Brain pericyte (primary cell): ENCODE results near the gene DMAP1.

Experiments
- DNase-seq: peaks from one replicate; pipeline ENCODE4 v3.0.0-alpha.2; 2012; ENCODE audit warnings: low read depth, low spot score

The DMAP1 gene

DNA sequence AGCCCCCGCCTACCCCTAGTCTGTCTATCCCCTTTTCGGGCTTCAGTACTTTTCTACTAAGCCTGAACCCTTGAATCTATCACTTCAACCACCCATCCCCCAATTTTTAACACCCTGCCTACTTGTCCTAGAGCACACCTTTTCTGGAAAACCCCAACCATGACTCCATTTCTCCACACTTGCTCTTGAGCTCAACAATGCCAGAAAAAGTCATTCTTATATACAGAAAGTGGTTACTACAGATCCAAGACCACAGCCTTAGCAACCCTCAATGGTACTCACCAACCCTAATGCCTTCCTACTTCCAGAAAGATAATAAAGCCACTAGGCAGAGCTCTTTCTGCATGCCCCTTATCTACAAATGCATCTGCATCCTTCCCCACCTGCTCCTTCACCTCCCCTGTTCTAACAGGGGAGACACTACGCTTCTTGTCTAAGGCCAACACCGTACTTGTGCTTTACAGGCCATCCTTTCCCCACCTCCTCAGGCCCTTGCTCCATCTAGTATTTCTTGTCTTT is 41.2 kb downstream of the DMAP1 start:
- no peak for DNase-seq

DNA sequence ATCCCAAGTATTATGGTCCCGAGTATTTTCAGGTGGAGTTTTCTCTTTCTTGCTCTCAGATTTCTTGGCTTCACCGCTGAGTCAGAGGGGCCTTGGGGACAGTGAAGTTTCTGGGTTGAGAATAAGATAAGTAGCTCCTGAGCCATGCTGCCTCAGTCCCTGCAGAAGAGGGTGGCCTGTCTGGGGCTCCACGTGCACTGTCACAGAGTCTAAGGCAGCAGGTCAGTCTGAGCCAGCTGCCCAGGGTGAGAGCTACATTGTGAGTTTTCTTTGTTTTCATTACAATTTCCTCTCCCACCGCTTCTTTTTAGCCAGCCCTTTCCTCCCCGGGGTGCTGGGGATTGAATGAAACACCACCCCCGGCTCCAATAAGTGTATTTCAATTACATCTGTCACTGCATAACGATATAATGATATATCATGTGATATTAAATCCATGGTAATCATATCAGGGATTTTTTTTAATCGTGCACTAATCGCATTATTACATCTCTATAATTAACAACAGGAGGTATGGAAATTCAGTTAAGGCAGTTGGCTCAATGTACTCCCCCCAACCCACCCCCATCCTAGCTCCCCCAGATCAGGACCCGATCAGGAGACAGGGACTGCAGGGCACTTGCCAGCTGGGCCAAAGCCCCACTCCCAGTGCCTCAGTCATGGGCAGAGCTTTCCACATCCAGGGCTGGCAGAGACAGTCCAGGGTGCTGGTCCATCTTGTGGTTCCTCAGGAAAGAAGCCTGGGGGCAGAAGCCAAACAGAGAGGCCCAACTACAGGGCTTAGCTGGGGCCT is 43.7 kb downstream of the DMAP1 start:
- DNase-seq, result no peak

DNA sequence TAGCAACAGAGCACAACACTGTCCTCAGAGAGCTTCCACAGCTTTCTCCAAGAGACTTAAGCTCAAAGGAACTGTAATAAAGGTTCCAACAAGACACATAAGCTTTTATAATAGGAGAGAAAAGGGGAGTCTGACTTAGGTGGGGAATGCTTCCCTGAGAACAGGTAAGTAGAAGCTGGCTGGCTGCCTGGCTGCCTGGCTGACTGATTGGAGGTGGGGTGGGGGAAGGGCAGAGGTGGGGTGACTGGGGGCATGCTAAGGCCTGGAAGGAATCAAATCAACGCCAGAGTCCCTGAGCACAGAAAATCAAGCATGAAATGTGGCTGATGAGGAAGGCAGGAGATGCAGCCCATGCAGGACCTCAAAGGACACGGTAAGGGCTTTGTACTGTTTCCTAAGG is 45.8 kb downstream of the DMAP1 start:
- no peak for DNase-seq

DNA sequence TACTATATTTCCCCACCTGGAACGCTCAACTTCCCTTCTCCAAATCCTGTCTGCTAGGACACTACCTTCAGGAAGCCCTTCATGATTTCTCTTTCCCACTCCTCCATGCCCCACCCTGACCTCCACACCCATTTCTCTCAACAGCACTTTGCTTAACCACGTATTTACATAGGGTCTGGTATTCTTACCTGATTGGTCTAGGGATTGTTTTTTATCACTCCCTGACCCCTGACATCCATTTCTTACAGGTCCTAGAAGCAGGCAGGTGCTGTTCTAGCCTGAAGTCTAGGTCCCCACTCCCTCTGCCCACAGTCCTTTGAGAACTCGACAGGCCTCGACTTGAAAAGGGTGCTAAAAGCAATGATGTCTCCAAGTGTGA is 47.5 kb downstream of the DMAP1 start:
- DNase-seq, result no peak

DNA sequence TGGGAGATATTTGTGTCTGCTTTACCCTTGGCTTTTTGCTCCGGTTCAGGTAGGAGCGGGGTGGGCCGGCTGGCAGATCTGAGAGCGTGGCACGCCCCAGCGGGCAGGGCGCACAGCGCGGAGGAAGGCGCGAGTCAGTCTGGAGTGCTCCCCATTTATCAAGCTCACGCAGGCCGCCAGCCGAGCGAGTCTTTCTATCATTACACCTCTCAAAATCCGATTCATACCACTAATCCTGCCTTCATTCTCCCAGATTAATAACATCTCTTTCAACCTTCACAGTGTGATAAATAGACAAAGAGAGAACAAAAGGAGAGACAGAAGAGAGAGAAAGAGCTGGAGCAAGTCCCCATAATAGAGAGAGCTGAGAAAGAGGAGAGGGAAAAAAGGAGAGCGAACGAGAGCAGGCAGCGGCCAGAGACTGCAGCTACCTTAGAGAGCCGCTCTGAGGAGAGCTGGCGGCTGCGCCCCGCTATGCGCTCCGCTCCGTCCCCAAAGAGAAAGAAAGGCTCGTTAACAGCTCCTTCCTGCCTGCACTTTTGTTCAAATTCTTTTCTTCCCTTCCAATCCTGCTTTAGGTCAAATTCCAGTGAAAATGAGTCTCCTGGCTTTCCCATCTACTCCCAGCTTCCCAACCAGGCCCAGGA is 48.0 kb downstream of the DMAP1 start:
- DNase-seq, result no peak

DNA sequence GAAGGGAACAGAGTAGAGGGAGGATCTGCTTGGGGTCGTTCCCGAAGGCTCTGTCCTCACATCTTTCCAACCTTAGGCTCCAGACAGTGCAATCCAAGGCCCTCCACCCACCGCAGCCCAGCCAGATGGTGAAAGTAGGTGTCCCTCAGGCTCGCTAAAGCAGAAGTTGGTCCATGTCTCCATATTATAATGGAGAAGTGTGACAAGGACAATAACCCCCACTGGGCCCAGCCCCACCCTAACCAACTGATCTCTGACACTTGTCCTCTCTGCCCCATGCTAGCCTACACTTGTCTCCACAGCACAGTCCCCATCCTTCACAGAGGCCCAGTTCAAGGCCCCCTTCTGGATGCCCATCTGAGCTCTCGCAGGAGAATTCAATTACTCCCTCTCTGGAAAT is 48.7 kb downstream of the DMAP1 start:
- DNase-seq, result no peak

DNA sequence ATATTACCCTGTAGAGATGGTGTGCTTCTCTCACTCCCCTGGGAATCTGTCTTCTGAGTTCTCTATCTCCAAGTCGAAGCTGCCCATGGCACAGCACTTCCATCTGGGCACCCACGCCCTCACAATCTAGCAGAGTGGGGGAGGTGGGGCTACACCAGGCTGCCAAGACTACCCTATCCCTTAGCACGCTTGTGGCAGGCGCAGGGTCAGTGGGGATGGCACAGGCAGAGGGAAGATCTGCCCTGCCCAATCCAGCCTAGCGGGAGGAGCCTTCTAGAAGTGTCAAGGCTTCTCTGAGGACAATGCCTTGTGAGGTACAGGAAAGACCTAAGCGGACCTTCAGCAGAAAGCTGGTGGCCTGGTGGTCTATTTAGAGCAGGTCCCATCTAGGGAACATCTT is 49.1 kb downstream of the DMAP1 start:
- no peak for DNase-seq

DNA sequence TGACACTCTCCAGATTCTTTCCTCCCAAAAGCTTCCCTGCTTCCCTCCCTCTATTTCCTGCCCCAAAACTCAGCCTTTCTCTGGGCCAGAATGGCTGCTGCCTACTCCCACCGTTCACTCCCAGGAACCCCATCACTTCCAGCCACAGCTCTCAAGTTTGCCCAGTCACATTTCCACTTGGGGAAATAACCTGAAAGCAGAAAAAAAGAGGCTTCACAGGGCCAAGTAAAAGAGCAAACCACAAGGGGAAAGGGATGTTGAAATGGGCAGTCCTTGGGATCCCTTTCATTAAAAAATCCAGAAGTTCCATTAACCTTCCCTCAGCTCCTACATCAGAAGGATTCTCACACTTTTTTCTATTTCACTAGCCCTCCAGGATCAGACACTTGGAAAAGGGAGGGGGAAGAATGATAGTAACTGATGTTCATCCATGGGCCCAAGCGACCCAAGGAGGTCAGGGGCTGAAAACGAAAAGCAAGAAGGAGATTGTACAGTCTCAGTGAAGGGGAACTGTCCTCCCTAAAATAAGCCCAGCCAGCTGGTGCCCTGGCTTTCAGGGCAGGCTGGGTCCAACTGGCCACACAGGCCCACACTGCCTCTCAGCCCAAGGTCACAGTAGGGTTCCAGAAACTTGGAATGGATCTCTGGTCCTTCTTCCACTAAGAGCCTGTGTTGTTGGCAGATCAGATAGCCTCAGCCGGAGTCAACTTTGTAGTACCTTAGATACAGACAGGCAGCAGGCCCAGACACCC is 49.7 kb downstream of the DMAP1 start:
- no peak for DNase-seq

DNA sequence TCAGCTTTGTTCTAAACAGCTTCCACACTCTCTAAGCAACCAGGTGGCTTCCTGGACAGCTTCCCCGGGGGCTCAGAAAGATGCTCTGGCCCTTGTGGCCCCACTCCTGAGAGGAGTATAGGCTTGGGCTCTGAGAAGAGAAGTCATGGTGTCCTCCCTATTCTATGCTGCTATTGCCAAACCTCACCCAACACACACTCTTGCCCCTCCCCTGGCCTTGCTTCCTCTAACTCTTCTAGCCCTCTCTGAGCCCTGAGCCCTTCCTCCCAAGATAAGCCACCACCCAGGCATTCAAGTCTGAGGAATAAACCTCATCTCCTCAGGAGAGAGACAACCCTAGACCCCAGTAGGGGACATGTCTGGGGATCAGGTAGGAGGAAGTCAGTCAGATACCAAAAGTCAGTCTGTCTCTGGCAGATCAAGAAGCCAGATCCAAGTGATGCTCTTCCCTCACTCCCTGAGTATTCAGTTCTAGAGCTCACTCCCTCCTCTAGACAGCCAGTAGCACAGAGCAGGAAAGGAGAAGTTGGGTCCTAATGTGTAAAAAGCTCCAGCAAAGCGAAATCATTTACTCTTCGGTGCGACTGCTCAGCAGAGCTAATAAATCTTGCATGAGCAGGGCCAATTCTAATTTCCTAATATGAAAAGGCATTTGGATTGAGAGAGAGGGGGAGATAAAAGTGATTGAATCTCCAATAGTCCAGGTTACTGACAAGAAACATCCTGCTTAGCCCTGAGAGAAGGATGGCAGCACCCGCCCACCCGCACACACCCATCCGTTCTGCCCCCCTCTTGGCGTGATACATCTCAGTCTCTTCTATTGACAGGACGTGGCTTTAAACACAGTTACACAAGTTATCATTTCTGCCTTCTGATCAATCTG is 50.5 kb downstream of the DMAP1 start:
- DNase-seq, result no peak

DNA sequence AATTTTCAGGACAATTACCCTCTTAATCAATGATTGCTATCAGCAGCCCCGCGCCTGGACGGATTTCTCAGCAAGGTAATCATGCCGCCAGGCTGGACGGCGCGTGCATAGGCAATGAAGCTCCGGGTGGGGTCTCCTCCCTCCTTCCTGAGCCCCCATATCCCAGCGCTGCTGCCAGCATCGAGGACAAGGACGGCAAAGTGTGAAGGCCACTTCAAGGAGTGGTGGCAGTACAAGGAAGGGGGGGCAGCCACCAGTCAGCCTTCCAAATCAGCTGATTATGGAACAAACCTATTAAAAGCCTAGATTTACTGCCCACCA is 51.1 kb downstream of the DMAP1 start:
- no peak for DNase-seq

DNA sequence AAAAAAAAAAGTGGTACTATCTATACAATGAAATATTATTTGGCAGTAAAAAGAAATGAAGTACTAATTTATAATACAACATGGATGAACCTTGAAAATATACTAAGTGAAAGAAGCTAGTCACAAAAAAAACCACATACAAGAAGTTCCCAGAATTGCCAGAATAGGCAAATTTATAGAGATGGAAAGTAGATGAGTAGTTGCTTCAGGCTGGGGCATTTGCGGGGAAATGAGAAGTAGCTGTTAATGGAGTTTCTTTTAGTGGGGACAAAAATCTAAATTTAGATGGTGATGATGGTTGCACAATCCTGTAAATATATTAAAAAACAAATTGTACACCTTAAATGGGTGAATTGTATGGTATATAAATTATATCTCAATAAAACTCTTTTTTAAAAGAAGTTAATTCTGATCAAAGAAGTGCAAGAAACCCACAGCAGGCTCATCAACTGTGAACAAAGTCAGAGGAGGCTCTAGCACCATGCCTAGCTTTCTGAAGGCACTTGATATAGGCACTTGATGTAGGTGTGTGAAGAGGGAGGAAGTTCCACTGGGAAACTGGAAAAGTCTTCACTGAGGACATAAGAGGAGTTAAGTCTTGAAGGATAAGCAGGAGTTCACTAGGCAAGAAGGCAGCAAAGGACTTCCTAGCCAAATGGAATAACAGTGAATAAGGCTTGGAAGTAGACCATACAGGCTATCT is 52.5 kb downstream of the DMAP1 start:
- no peak for DNase-seq

DNA sequence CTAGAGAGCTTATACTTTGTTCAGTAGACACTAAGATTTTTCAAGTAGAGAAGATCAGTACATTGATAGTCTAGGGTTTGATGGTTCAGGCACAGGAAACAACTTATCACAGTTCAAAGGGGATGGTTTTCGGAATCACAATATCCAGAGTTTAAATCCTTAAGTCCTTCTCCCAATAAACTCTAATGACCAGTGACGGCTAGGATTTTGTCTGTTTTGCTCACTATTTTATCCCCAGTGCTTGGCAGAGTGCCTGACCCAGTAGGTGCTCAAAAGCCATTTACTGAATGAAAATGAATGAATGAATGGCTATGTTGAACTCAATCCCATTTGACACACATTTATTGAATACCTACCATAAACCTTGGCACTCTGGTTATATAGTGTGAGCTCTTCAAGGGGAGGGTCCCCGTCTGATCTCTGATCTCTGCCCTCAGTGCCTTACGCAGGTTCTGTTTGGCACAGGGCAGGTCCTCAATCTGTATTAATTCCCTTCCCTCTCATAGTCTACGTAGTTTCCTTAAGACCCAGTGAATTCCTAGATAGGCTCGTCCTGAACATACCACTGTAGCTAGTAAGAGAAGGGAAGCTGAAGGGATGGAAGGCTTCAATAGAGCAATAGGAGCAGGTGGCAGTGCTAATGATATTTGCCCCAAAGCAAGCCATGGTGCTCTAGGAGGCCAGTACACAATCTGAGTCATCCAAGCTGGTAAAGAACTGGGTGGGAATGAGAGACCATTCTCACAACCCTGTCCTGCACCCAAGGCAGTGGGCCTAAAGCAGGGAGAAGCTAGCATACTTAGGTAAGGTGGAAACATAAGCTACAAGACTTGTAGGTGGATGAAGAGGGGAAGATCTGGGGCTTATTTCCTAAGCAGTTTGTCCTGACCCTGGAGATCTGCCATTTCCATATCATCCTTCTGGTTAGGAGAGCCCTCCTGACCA is 53.4 kb downstream of the DMAP1 start:
- DNase-seq, result no peak

DNA sequence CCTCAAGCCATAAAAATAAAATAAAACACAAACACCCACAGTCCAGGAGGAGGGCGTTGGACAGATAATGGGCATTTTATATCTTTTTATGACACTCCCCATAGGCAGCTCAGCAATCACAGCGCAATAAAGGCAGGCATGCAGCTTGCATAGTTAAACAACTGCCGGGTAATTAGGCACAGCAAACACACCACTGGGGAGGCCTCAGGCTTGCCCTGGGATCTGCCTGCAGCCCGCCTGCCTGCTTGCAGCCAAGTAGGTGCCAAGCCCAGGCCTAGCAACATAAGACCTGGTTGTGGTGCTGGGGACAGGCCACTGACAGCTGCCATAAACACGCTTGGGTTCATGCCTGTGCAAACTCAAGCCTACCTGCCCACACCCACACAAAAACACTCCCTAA is 54.2 kb downstream of the DMAP1 start:
- DNase-seq, result no peak

DNA sequence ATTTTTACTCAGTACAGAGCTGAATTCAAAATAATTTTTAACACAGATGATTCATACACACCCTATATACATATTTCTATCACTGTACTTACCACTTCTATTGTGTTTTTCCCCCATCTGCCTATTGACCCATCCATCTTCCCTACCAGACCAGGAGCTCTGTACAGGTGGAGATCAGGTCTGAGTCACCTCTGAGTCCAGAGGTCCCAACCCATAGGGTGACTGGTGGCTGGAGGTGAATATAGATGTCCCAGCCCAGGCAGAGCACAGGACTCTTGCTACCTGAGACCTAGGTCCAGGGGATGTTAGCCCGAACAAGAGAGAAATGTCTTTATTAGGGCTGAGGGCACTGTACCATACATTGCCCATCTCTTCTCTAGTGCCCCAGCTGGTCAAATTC is 54.8 kb downstream of the DMAP1 start:
- DNase-seq, result no peak
